ENCODE data around the gene SRRM3. TPM values are rescaled to one million over a fixed set of nuclear protein-coding genes. Genes with fewer than 3 reads are reported as not detected.
"Not testable (repeated sequence)": the region's sequence is repeated elsewhere in the genome, so short reads cannot be mapped to it uniquely, and the experiment has no call there.

Gene SRRM3
- total RNA-seq, 1 donor from 2014 or later = 0.53 TPM

DNA sequence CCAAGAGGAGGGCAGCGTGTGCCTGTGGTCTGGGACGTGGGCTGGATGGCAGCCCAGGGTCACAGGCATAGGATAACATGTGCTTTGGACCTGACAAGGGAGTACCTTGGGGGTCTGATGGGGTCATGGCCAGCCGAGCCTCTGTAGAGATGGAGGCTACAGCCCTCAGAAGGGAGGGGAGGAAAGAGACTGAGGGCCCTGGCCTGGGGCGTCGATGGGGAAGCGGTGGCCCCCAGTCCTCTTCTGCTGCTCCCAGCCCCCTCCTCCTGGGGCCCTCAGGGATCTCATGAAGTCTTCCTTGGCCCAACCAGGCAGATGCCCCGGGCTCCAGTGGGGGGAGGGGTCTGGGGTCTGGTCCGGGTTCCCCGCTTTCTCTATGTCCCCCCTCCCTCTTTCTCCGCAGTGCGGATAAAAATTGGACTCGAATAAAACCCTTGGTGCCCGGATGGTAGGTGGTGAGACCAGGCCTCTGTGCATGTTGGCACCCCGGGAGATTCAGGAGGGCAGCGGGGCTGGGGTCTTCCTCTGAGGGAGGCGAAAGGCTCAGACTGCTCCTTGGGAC, 85.2 kb downstream of the SRRM3 start:
- no peak for DNase-seq (ENCODE audit: low read depth, low spot score)

DNA sequence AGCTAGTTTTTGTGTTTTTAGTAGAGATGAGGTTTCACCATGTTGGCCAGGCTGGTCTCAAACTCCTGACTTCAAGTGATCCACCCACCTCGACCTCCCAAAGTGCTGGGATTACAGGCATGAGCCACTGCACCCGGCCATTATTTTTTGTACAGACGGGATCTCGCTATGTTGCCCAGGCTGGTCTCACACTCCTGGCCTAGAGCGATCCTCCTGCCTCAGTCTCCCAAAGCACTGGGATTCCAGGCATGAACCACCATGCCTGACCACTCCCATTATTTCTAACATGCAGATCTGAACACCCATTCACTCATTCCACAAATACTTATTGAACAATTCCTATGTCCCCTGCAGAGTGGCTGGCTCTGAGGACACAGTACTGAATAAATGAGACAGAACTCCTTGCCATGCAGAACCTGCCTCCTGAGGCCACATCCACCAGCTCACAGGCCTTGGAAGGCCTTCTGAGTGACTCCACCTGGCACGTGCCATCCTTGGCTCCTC, 89.2 kb downstream of the SRRM3 start:
- DNase-seq (ENCODE audit: low read depth, low spot score) = not testable (repeated sequence)

DNA sequence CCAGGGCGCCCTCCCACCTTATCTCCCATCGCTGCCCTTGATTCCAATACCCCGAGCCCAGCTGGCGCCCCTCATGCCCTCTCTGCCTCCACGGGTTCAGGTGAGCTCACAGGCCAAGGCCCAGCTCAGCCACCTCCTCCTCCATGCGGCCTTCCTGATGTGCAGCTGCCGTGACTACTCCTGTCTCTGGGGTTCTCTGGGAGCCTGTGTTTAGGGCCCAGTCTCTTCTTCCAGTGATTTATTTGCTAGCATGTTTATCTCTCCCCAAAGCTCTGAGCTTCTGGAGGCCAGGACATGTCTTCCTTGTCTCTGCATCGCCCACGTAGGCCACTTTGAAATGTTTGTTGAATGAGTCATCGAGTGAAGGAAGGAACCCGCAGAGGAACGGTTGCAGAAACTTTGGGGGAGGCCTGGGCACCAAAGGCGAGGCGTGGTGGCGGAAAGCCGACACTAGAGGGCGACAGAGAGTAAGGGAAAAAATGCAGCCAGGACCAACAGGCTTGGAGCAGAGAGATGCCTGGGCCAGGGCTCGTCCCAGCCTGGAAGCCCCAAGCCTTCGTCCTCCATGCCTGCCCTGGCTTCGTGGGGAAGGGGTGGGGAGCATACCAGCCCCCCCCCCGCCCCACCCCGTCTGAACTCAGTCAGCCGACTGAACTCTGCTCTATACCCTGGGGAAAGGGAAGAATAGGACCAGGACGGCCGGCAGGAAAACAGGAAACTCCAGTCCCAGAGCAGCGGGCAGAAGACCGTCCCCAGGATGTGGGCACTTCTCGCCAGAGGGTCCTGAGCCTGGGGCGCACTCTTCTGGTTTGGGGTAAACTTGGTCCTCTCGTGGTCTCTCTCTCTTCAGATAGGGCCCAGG, 89.9 kb downstream of the SRRM3 start:
- DNase-seq (ENCODE audit: low read depth, low spot score) = peak; percentile 95

DNA sequence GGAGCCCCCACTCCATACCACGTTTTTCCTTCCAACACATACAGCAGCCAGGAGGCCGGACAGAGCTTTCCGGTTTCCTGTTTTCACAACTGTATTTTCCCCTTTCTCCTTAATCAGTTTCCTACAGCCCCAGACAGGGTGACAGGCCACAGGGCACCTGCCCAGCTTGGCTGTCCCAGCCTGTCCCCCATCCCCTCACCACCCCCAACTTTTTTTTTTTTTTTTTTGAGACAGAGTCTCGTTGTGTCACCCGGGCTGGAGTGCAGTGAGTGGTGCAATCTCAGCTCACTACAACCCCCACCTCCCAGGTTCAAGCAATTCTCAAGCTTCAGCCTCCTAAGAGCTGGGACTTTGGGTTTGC, 90.5 kb downstream of the SRRM3 start:
- peak; percentile 95 for DNase-seq (ENCODE audit: low read depth, low spot score)

- DNase-seq (ENCODE audit: low read depth, low spot score) = not testable (repeated sequence)
These were observed 91.2 kb downstream of the SRRM3 start for GRCh38 chr7:76292911-76293310.

GRCh38 chr7:76293407-76293901, 91.8 kb downstream of the SRRM3 start:
- DNase-seq (ENCODE audit: low read depth, low spot score) = no peak

GRCh38 chr7:76294344-76295024, 92.8 kb downstream of the SRRM3 start:
- DNase-seq (ENCODE audit: low read depth, low spot score) = peak; percentile 88

DNA sequence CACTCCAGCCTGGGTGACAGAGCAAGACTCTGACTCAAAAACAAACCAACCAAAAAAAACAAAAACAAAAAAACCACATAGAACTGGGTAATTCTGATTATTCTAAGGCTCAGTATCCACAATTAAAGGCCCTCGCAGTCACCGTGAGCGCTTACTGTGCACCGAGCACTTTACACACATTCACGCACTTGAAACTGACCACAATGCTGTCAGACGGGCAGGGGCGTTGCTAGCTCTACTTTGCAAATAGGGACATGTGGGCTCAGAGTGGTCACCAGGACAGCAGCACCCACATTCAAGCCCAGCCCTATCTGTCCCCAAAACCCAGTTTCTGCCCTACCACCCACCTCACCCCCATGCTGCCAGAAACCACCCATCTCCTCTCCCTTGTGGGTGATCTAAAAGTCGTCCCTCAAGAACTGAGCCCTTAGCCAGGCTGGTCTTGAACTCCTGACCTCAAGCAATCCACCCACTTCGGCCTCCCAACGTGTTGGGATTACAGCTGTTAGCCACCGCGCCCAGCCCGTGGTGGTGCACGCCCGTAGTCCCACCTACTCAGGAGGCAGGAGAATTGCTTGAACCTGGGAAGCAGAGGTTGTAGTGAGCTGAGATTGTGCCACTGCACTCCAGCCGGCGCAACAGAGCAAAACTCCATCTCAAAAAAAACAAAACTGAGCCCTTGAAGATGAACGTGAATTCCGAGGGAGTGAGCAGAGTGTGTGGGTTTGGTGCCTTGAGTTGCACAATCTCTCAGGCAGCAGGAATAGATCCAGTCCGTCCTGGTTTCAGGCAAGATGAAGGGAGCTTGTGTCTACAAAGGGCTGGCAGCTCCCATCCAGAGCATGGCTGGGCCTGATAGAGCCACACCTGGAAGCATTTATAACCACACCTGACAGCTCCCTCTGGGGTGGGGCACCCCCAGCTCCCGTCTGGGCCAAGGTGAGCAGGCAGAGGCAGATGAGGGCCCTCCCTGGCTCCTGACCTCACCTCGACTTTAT, 95.3 kb downstream of the SRRM3 start:
- DNase-seq (ENCODE audit: low read depth, low spot score) = no peak

GRCh38 chr7:76300166-76300731, 98.6 kb downstream of the SRRM3 start:
- DNase-seq (ENCODE audit: low read depth, low spot score) = no peak

DNA sequence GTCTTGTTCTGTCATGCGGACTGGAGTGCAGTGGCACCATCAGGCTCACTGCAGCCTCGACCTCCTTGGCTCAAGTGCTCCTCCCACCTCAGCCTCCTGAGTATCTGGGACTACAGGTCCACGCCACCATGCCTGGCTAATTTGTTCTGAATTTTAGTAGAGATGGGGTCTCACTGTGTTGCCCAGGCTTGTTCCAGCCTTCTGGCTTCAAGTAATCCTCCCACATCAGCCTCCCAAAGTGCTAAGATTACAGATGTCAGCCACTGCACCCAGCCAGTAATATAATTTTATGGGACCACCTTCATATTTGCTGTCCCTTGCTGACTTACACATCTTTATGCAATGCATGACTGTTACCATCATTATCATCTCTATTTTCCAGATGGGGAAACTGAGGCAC, 99.3 kb downstream of the SRRM3 start:
- no peak for DNase-seq (ENCODE audit: low read depth, low spot score)

- DNase-seq (ENCODE audit: low read depth, low spot score) = peak; percentile 87
These were observed 100.9 kb downstream of the SRRM3 start, which contains the start of gene HSPB1 for GRCh38 chr7:76302347-76303201. Gene HSPB1 (plus strand): TSS chr7:76302673. CDS start chr7:76302713, 40 bp downstream.

- DNase-seq (ENCODE audit: low read depth, low spot score) = peak; percentile 73
These were observed 101.8 kb downstream of the SRRM3 start for GRCh38 chr7:76303202-76304147.

GRCh38 chr7:76304888-76305375, 103.2 kb downstream of the SRRM3 start:
- DNase-seq (ENCODE audit: low read depth, low spot score) = no peak

- DNase-seq (ENCODE audit: low read depth, low spot score) = not testable (repeated sequence)
These were observed 107.2 kb downstream of the SRRM3 start for GRCh38 chr7:76308874-76309273.

DNA sequence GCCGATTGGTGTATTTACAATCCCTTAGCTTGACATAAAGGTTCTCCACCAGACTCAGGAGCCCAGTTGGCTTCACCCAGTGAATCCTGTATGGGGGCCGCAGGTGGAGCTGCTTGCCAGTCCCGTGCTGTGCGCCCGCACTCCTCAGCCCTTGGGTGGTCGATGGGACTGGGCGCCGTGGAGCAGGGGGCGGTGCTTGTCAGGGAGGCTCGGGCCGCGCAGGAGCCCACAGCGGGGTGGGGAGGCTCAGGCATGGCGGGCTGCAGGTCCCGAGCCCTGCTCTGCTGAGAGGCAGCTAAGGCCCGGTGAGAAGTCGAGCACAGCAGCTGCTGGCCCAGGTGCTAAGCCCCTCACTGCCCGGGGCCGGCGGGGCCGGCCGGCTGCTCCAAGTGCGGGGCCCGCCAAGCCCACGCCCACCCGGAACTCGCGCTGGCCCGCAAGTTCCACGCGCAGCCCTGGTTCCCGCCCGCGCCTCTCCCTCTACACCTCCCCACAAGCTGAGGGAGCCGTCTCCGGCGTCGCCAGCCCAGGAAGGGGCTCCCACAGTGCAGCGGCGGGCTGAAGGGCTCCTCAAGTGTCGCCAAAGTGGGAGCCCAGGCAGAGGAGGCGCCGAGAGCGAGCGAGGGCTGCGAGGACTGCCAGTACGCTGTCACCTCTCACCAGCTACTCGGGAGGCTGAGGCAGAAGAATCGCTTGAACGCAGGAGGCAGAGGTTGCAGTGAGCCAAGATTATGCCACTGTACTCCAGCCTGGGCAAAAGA, 107.8 kb downstream of the SRRM3 start:
- DNase-seq (ENCODE audit: low read depth, low spot score) = not testable (repeated sequence)

DNA sequence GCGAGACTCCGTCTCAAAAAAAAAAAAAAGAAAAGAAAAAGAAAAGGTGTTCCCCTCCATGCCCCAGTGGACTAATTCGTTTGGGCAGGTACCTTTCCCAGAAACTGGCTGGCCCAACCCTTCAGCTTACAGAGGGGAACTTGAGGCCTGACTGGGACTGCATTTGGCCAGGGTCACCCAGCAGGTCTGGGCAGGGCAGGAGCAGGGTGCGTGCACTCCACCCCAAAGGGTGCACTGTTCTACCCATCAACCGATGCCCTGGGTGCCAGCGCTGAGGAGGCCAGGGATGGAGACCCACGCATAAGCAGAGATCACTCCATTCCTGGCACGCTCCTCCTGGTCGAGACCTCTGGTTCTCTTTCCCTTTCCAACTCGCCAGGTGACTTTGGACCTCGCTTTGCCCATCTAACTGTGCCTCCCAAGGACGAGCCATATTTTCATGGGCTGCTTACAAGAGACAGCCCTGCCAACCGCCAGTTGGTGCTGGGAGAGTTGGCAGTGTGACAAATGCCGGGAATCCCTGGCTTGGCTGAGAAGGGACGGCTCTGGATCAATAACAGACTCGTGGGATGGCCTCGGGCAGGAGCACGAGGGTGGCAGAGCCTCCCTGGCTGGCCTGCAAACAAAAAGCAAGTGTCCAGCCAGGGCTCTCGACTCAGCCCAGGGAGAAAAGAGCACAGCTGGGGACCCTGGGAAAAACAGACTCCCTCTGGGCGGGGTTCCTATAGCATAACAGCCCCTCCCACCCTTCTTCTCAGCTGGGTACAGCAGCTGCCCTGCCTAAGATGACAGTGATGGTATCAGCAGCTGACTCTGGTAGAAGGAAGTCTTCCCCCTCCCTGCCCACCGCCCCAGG, 108.6 kb downstream of the SRRM3 start:
- no peak for DNase-seq (ENCODE audit: low read depth, low spot score)

Data from pulmonary artery endothelial cell (primary cell).